ENCODE data around the gene WDR43.

Gene WDR43

DNA sequence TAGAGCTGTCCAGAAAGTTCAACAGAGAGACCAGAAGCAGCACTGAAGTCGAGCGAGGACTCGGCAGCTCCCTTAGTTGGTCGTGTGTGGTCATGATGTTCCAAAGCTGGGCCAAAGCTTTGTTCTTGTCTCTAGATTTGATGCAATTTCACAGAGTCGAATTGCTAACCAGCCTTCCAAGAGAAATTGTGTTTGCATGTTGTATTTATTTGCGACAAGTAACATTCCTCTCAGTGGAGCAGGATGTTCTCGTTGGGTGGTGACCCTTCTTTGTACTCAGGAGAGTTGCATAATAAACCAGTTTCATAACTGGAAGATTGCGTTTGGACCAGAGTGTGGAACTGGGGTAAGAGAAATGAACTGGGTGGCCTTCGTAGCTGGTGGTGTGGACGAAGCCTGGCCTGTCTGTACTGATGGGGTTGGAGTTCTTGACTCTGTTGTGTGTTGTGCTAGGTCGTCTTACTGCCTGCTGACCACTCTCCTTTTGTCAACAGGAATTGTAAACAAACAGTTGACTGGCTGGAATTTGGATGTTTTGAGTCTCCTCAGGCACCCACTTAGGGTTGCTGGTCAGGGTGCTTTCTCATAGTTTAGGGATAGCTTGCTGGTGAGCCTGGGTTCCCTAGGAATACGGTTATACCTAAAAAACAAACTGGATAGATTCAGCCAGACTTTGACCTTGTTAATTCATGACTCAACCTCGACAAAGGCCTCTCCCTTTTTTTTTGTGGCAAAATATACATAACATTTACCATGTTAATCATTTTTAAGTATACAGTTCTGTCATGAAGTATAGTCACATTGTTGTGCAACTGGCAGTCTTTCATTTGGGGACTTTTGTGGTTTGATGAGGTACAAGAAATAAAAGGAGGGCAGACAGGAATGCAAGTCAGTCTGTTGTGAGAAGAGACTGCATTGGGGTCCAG is 57.7 kb downstream of the WDR43 start:
- no peak for TF ChIP-seq CTCF (conservative IDR thresholded peaks at IDR 0.05)
- no peak overlapping the region for H3K27ac ChIP-seq

DNA sequence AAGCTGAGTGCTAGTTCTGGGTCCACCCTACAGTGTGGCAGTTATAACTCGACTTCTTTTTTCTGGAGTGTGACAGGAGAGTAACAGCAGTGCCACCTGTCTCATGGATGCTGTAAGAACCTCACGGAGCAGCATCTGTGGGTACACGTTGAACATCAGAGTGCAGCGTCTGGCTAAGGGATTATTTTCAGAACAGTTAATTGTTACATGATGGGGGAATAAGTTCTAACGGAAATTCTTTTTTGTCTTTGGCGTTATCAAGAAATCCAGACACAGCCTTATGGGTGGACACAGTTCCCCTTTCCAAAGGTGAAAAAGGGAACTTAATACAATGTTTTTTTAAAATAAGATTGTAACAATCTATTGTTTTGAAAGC is 58.4 kb downstream of the WDR43 start:
- TF ChIP-seq CTCF (conservative IDR thresholded peaks at IDR 0.05) = peak; percentile 39
- H3K27ac ChIP-seq = no peak overlapping the region

GRCh38 chr2:28955467-28955866 is 61.0 kb downstream of the WDR43 start:
- H3K27ac ChIP-seq = no peak overlapping the region; the same call in 1 of the 2 replicates

DNA sequence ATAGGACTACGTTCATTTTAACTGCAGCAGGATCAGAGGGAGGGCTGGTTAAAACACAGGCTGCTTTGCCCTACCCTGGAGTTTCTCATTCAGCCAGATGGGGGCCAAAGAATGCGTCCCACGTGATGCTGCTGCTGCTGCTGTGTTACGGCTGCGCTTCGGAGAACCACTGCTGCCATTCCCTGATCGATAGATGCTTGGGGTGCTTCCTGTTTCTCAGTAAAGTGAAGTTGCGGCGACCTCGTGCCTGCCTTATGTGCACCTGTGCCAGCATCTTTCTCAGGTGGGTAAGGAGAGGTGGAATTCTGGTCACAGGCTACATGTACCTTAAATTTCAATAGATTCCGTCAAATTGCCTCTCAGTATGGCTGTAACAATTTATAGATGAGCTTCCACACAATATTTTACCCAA is 62.0 kb downstream of the WDR43 start:
- no peak for TF ChIP-seq CTCF (conservative IDR thresholded peaks at IDR 0.05)
- H3K27ac ChIP-seq = no peak overlapping the region

More at GRCh38 chr2:28955467-28955866, 61.0 kb downstream of the WDR43 start:
- no peak for TF ChIP-seq CTCF (conservative IDR thresholded peaks at IDR 0.05)

DNA sequence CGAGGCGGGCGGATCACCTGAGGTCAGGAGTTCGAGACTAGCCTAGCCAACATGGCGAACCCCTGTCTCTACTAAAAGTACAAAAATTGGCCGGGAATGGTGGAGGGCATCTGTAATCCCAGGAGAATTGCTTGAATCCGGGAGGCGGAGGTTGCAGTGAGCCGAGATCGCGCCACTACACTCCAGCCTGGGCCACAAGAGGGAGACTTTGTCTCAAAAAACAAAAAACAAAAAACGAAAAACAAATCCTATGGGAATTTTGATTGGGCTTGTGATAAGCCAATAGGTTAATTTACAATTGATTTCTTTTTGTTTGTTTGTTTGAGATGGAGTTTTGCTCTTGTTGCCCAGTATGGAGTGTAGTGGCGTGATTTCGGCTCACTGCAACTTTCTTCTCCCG is 62.4 kb downstream of the WDR43 start:
- no peak overlapping the region for H3K27ac ChIP-seq

GRCh38 chr2:28958689-28959088 is 64.2 kb downstream of the WDR43 start:
- H3K27ac ChIP-seq = no peak overlapping the region
- TF ChIP-seq CTCF (conservative IDR thresholded peaks at IDR 0.05) = peak; percentile 79

More for the DNA sequence above, 62.4 kb downstream of the WDR43 start:
- TF ChIP-seq CTCF (conservative IDR thresholded peaks at IDR 0.05) = peak; percentile 71

DNA sequence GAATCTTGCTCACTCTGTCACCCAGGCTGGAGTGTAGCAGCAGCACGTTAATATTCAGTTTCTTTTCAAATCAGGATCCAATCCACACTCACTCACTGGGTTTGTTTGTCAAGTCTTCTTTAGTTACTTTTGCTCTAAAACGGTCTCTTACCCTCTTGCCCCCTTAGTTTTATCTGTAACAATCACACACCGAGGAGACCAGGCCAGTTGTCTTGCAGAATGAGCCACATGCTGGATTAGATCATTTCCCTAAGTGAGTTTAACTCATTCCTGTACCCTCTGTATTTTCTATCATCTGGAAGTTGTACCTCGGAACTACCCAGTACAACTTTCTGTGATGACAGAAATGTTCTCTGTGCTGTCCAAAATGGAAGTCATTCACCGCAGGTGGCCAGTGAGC is 65.9 kb downstream of the WDR43 start:
- H3K27ac ChIP-seq = no peak overlapping the region
- no peak for TF ChIP-seq CTCF (conservative IDR thresholded peaks at IDR 0.05)
